HepG2 (cell line): ENCODE measurements around the gene CD4. TPM values are rescaled to one million over a fixed set of nuclear protein-coding genes. Genes with fewer than 3 reads are reported as not detected.
A peak's percentile ranks its signal among the peaks of the same experiment; 100 is the strongest.

ENCODE experiments used
- CENPX ChIP-seq: sonication (generic); formaldehyde crosslinking; IDR thresholded peaks from 2 replicates; pipeline ENCODE4 v1.9.0; 2021; ENCODE audit warnings: mild to moderate bottlenecking, missing genetic modification reagents, moderate library complexity
- CHCHD3 ChIP-seq: sonication (generic); formaldehyde crosslinking; IDR thresholded peaks from 2 replicates; pipeline ENCODE4 v1.8.0; 2022; ENCODE audit warnings: mild to moderate bottlenecking, missing genetic modification reagents, moderate library complexity
- HNRNPK ChIP-seq: fragments of 200-400 bp; formaldehyde crosslinking; IDR thresholded peaks from 2 replicates; pipeline ENCODE4 v1.6.1; 2018; ENCODE audit warnings: low read length, low read depth, moderate library complexity, mild to moderate bottlenecking; ENCODE audit not compliant: poor library complexity, severe bottlenecking
- KAT7 ChIP-seq: IDR thresholded peaks from 2 replicates; pipeline ENCODE4 v1.6.1; 2018; ENCODE audit warnings: borderline replicate concordance, missing compliant biosample characterization
- KMT2A ChIP-seq: sonication (generic); formaldehyde crosslinking; IDR thresholded peaks from 2 replicates; pipeline ENCODE4 v1.4.0; 2020; ENCODE audit warnings: missing genetic modification reagents
- MED1 ChIP-seq: sonication (generic); formaldehyde crosslinking; IDR thresholded peaks from 2 replicates; pipeline ENCODE4 v1.4.0; 2020; ENCODE audit warnings: missing genetic modification reagents
- RFX1 ChIP-seq: fragments of 450-650 bp; IDR thresholded peaks from 2 replicates; pipeline ENCODE4 v1.6.1; 2017
- SMYD3 ChIP-seq: sonication (generic); formaldehyde crosslinking; IDR thresholded peaks from 2 replicates; pipeline ENCODE4 v1.8.1; 2023; ENCODE audit warnings: mild to moderate bottlenecking, missing genetic modification reagents
- SP5 ChIP-seq: IDR thresholded peaks from 2 replicates; pipeline ENCODE4 v1.6.1; 2016; ENCODE audit warnings: low read depth, borderline replicate concordance
- TAF1 ChIP-seq: sonication (generic); formaldehyde crosslinking; IDR thresholded peaks from 2 replicates; pipeline ENCODE4 v1.4.0; 2020; ENCODE audit warnings: missing genetic modification reagents
- U2AF2 ChIP-seq: fragments of 200-400 bp; formaldehyde crosslinking; IDR thresholded peaks from 2 replicates; pipeline ENCODE4 v1.6.1; 2017; ENCODE audit warnings: low read depth, mild to moderate bottlenecking, low read length
- ZNF282 ChIP-seq: fragments of 450-650 bp; IDR thresholded peaks from 2 replicates; pipeline ENCODE4 v1.6.1; 2018; ENCODE audit not compliant: partially characterized antibody
- ZNF30 ChIP-seq: sonication (generic); formaldehyde crosslinking; IDR thresholded peaks from 2 replicates; pipeline ENCODE4 v1.5.0; 2020; ENCODE audit warnings: mild to moderate bottlenecking, missing genetic modification reagents
- ZNF430 ChIP-seq: sonication (generic); formaldehyde crosslinking; IDR thresholded peaks from 2 replicates; pipeline ENCODE4 v1.9.0; 2021; ENCODE audit warnings: mild to moderate bottlenecking, missing genetic modification reagents
- ZNF670 ChIP-seq: sonication (generic); formaldehyde crosslinking; IDR thresholded peaks from 2 replicates; pipeline ENCODE4 v1.8.0; 2022; ENCODE audit warnings: mild to moderate bottlenecking, missing genetic modification reagents, borderline replicate concordance
- ZNF749 ChIP-seq: sonication (generic); formaldehyde crosslinking; IDR thresholded peaks from 2 replicates; pipeline ENCODE4 v1.8.0; 2022; ENCODE audit warnings: mild to moderate bottlenecking, missing genetic modification reagents, moderate library complexity, borderline replicate concordance
- ZNF879 ChIP-seq: sonication (generic); formaldehyde crosslinking; IDR thresholded peaks from 2 replicates; pipeline ENCODE4 v1.8.1; 2023; ENCODE audit warnings: missing genetic modification reagents
- ZSCAN9 ChIP-seq: IDR thresholded peaks from 2 replicates; pipeline ENCODE4 v1.6.1; 2016; ENCODE audit warnings: borderline replicate concordance
- polyA plus RNA-seq, 8 experiments: library from polyadenylated mRNA; depleted of rRNA in 3 of 8; stranded (reverse) in 7 of 8; unstranded in 1 of 8; fragments of >200 nt; fragmentation: Illumina TruSeq in 4 of 8; extraction: Trizol in 4 of 8; gene quantifications; 2 replicates each; pipeline versions ENCODE4 v1.2.1 to v1.2.3, GENCODE V29; 2011 to 2016; ENCODE audit warnings: low read depth in 4 of 8, missing spikeins in 1 of 8, mixed read lengths in 1 of 8; ENCODE audit not compliant: insufficient read depth in 1 of 8
- total RNA-seq, 5 experiments: library from RNA; depleted of rRNA; stranded (reverse); fragments of >200 nt; fragmentation: Illumina TruSeq; extraction: Trizol; gene quantifications; 2 replicates each; pipeline ENCODE4 v1.2.3, GENCODE V29; 2016; ENCODE audit warnings: low read depth in 1 of 5
- TF ChIP-seq, protein P1 (sequence below): sonication (generic); formaldehyde crosslinking; IDR thresholded peaks from 2 replicates; pipeline ENCODE4 v1.5.0; 2020; ENCODE audit warnings: missing genetic modification reagents, mild to moderate bottlenecking, borderline replicate concordance
- TF ChIP-seq, protein P2 (sequence below): IDR thresholded peaks from 2 replicates; pipeline ENCODE4 v1.6.1; 2016; ENCODE audit warnings: missing genetic modification reagents, missing compliant biosample characterization
- TF ChIP-seq, protein P3 (sequence below), 2 experiments: IDR thresholded peaks; 2 replicates each; pipeline ENCODE4 v1.6.1; 2011 to 2012; ENCODE audit warnings: low read length in 2 of 2, borderline replicate concordance in 1 of 2, low read depth in 1 of 2, mild to moderate bottlenecking in 1 of 2, moderate library complexity in 1 of 2
- TF ChIP-seq, protein P4 (sequence below): sonication (generic); formaldehyde crosslinking; IDR thresholded peaks from 2 replicates; pipeline ENCODE4 v1.8.0; 2022; ENCODE audit warnings: low read depth, missing genetic modification reagents
- TF ChIP-seq, protein P5 (sequence below): sonication (generic); formaldehyde crosslinking; IDR thresholded peaks from 2 replicates; pipeline ENCODE4 v1.8.1; 2023; ENCODE audit warnings: mild to moderate bottlenecking, inconsistent platforms, moderate library complexity, missing genetic modification reagents, borderline replicate concordance

Gene CD4
- total and polyA plus RNA-seq, 2 of the 13 experiments (the other 11 are each of a cell fraction or from before 2014, with no cell fraction given) = 0.07 to 0.95 TPM

DNA sequence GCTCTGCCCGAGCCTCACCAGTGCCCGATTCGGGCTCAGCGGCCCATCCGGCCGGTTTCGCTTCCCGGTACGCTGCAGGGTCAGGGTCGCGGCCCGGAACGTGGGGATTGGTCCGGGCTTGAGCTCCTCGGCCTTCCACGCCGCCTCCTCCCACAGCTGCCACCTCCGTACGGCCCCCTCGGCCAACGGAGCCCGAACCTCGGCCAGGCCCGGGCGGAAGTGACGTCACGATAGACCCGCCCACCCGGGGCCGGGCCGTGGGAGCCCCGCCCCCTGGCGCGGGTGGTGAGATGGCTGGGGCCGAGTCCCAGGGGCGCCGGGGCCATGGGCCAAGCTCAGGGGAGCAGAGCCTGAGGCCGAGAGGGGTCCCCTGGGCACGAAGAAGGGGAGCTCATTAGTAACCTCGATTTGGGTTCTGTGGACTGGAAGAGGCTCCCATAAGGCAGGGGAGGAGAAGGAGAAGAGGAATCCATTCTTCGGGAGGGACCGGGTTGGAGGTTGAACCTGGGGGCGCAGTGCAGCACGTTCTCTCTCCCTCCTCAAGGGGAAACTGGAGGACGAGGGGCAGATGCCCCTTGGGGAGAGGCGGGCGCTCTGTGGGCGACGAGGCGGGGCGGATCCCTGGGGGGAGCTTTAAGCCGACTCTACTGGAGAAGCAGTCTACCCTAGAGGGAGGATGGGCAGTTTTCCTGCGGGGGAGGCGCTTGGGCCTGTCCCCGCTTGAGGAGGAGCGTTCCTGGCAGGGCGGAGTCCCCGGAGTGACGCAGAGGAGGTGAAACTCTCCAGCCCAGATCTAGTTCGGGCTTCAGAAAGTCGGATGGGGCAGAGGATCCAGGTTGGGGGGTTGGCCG lies 36.2 kb upstream of the CD4 start, which contains the start of gene MLF2 (continued):
- TF ChIP-seq ZNF749 (CRISPR knock-in tag) (peak; percentile 70; the same call in 1 of the 2 replicates), RFX1 (no peak), HNRNPK (peak; percentile 82), SP5 (CRISPR knock-in tag) (peak; percentile 68; the same call in 1 of the 2 replicates), TAF1 (peak; percentile 92), MED1 (CRISPR knock-in tag) (peak; percentile 47), ZNF670 (CRISPR knock-in tag) (0 out of 2 replicates have a peak, but pooled peaks have one; percentile 74), ZNF430 (CRISPR knock-in tag) (peak; percentile 64; the same call in 1 of the 2 replicates), ZNF282 (no peak), KAT7 (CRISPR knock-in tag) (peak; percentile 19), KMT2A (CRISPR knock-in tag) (peak; percentile 16; the same call in 1 of the 2 replicates), U2AF2 (no peak), ZSCAN9 (CRISPR knock-in tag) (no peak; the same call in none of the 2 replicates), CENPX (CRISPR knock-in tag) (no peak), SMYD3 (CRISPR knock-in tag) (0 out of 2 replicates have a peak, but pooled peaks have one; percentile 76), ZNF879 (CRISPR knock-in tag) (no peak), ZNF30 (CRISPR knock-in tag) (peak; percentile 64; the same call in 1 of the 2 replicates), CHCHD3 (CRISPR knock-in tag) (no peak)
- TF ChIP-seq, protein P1, sequence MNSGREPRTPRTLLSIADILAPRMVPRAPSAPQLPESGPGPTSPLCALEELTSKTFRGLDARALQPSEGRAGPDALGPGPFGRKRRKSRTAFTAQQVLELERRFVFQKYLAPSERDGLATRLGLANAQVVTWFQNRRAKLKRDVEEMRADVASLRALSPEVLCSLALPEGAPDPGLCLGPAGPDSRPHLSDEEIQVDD = no peak
- TF ChIP-seq, protein P2, sequence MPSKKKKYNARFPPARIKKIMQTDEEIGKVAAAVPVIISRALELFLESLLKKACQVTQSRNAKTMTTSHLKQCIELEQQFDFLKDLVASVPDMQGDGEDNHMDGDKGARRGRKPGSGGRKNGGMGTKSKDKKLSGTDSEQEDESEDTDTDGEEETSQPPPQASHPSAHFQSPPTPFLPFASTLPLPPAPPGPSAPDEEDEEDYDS (CRISPR knock-in tag) = peak; percentile 81
- TF ChIP-seq, protein P3, sequence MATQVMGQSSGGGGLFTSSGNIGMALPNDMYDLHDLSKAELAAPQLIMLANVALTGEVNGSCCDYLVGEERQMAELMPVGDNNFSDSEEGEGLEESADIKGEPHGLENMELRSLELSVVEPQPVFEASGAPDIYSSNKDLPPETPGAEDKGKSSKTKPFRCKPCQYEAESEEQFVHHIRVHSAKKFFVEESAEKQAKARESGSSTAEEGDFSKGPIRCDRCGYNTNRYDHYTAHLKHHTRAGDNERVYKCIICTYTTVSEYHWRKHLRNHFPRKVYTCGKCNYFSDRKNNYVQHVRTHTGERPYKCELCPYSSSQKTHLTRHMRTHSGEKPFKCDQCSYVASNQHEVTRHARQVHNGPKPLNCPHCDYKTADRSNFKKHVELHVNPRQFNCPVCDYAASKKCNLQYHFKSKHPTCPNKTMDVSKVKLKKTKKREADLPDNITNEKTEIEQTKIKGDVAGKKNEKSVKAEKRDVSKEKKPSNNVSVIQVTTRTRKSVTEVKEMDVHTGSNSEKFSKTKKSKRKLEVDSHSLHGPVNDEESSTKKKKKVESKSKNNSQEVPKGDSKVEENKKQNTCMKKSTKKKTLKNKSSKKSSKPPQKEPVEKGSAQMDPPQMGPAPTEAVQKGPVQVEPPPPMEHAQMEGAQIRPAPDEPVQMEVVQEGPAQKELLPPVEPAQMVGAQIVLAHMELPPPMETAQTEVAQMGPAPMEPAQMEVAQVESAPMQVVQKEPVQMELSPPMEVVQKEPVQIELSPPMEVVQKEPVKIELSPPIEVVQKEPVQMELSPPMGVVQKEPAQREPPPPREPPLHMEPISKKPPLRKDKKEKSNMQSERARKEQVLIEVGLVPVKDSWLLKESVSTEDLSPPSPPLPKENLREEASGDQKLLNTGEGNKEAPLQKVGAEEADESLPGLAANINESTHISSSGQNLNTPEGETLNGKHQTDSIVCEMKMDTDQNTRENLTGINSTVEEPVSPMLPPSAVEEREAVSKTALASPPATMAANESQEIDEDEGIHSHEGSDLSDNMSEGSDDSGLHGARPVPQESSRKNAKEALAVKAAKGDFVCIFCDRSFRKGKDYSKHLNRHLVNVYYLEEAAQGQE (IDR thresholded peaks at IDR 0.05; ENCODE audit: borderline replicate concordance in 1 of 2, low read depth in 1 of 2, low read length in 2 of 2) = no peak
- TF ChIP-seq, protein P4, sequence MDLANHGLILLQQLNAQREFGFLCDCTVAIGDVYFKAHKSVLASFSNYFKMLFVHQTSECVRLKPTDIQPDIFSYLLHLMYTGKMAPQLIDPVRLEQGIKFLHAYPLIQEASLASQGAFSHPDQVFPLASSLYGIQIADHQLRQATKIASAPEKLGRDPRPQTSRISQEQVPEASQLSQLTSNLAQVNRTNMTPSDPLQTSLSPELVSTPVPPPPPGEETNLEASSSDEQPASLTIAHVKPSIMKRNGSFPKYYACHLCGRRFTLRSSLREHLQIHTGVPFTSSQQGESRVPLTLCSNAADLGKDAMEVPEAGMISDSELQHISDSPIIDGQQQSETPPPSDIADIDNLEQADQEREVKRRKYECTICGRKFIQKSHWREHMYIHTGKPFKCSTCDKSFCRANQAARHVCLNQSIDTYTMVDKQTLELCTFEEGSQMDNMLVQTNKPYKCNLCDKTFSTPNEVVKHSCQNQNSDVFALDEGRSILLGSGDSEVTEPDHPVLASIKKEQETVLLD (CRISPR knock-in tag) = peak; percentile 31; the same call in 1 of the 2 replicates
- TF ChIP-seq, protein P5, sequence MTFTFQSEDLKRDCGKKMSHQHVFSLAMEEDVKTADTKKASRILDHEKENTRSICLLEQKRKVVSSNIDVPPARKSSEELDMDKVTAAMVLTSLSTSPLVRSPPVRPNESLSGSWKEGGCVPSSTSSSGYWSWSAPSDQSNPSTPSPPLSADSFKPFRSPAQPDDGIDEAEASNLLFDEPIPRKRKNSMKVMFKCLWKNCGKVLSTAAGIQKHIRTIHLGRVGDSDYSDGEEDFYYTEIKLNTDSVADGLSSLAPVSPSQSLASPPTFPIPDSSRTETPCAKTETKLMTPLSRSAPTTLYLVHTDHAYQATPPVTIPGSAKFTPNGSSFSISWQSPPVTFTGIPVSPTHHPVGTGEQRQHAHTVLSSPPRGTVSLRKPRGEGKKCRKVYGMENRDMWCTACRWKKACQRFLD = no peak; the same call in 1 of the 2 replicates
